Heart left ventricle (tissue), 13 donors: ENCODE measurements around the gene COX4I1.

Experiments used
- POLR2A ChIP-seq, 2 donors: fragments of 450-650 bp; IDR thresholded peaks; one replicate each; pipeline ENCODE4 v1.6.1; 2017; ENCODE audit warnings: antibody characterized with exemption in 2 of 2, mild to moderate bottlenecking in 2 of 2, moderate library complexity in 2 of 2
- TF ChIP-seq, protein P1 (sequence below), 12 donors: fragments of 200-600 bp; sonication (generic) in 4 of 12; IDR thresholded peaks; one replicate each; pipeline versions ENCODE4 v1.5.0 to v1.8.0; 2018 to 2022; ENCODE audit warnings: antibody characterized with exemption in 12 of 12, mild to moderate bottlenecking in 5 of 12
- donor health status: ischemic (EF 13 %, LVEDD 7.1; RV severe dilation, severe dysfunction).
- donor health status: DM: no; HTN: yes; CAD: no.
- donor health status: DM: no; HTN: no; CAD: no.
- donor health status: ischemic (EF 25% LVEDD 6.9; RV normal size, moderate dysfunction).
- donor health status: ischemic (EF 25% LVEDD 5.7; RV mildly dilated, moderate dysfunction).
- donor health status: ischemic (EF 35%, LVEDD 5.7; RV mildly dilated, moderate dysfunction).
- donor health status: nonischemic (EF 11% LVEDD 7.7; RV severe dilation, severe dysfunction).
- donor health status: DM: yes; HTN: yes; CAD: no.
- donor health status: PGD.
- donor health status: ischemic (EF 29% LVEDD 5.4; RV normal size, mild dysfunction).
- donor health status: nonischemic (EF 23%, LVEDD 6.1; RV moderate dilation, normal function).

DNA sequence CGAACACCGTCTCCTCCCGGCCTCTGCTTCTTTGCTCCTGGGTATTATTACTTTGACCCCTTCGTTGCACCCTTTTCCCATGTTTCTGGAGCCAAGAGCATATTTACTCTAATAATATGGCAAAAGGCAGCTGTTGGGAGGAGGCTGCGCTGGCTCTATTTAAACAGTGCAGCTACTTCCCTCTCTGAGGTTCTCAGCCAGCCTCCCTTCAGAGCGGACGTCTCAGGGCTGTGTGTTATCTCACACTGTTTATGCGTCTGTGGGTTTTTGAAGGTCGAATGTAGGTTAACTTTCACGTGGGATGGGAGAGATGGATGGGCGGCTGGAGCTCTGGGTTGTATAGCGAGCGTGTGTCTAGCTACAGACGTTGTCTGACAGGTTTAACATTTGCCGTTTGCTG, 45.3 kb downstream of the COX4I1 start:
- TF ChIP-seq, protein P1, sequence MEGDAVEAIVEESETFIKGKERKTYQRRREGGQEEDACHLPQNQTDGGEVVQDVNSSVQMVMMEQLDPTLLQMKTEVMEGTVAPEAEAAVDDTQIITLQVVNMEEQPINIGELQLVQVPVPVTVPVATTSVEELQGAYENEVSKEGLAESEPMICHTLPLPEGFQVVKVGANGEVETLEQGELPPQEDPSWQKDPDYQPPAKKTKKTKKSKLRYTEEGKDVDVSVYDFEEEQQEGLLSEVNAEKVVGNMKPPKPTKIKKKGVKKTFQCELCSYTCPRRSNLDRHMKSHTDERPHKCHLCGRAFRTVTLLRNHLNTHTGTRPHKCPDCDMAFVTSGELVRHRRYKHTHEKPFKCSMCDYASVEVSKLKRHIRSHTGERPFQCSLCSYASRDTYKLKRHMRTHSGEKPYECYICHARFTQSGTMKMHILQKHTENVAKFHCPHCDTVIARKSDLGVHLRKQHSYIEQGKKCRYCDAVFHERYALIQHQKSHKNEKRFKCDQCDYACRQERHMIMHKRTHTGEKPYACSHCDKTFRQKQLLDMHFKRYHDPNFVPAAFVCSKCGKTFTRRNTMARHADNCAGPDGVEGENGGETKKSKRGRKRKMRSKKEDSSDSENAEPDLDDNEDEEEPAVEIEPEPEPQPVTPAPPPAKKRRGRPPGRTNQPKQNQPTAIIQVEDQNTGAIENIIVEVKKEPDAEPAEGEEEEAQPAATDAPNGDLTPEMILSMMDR (IDR thresholded peaks at IDR 0.05), result no peak
- no peak for TF ChIP-seq POLR2A (IDR thresholded peaks at IDR 0.05)
